ENCODE measurements around the gene PNPLA2. TPM values are rescaled to one million over a fixed set of nuclear protein-coding genes. Genes with fewer than 3 reads are reported as not detected.

Gene PNPLA2
- total RNA-seq, 1 experiment from 2014 or later = 93.6 TPM

- no peak for DNase-seq
- ChIA-PET POLR2A (no interaction called here), CTCF (no interaction called here)
- no peaks in the 10 kb centered on the region for H3K9me3 ChIP-seq
- no TSS peak for BruUV-seq (replicated peaks)
- Mint-ChIP-seq H3K27ac (ENCODE audit: unreplicated experiment) (no peak overlapping the region), H3K27me3 (ENCODE audit: insufficient read depth, unreplicated experiment) (no peaks in the 10 kb centered on the region), H3K9me3 (ENCODE audit: unreplicated experiment) (no peaks in the 10 kb centered on the region), H3K36me3 (ENCODE audit: insufficient read depth, unreplicated experiment) (peaks cover 64% of the 10 kb centered on the region), H3K4me3 (ENCODE audit: unreplicated experiment) (no peak overlapping the region), H3K4me1 (ENCODE audit: low read depth, unreplicated experiment) (no peaks in the 10 kb centered on the region)
- no peaks in the 10 kb centered on the region; the same call in 1 of the 2 replicates for H3K36me3 ChIP-seq (ENCODE audit: control insufficient read depth, insufficient read depth, low read length)
- H3K4me3 ChIP-seq (ENCODE audit: low read depth, low read length) = no peak overlapping the region
- no peaks in the 10 kb centered on the region for H3K27me3 ChIP-seq (replicated peaks; ENCODE audit: control insufficient read depth, insufficient read depth, low read length)
- H3K4me1 ChIP-seq = no peaks in the 10 kb centered on the region
- intact Hi-C loops (cut with micrococcal nuclease; ENCODE audit: unreplicated experiment) = no loop called here
- TF ChIP-seq, protein P1, sequence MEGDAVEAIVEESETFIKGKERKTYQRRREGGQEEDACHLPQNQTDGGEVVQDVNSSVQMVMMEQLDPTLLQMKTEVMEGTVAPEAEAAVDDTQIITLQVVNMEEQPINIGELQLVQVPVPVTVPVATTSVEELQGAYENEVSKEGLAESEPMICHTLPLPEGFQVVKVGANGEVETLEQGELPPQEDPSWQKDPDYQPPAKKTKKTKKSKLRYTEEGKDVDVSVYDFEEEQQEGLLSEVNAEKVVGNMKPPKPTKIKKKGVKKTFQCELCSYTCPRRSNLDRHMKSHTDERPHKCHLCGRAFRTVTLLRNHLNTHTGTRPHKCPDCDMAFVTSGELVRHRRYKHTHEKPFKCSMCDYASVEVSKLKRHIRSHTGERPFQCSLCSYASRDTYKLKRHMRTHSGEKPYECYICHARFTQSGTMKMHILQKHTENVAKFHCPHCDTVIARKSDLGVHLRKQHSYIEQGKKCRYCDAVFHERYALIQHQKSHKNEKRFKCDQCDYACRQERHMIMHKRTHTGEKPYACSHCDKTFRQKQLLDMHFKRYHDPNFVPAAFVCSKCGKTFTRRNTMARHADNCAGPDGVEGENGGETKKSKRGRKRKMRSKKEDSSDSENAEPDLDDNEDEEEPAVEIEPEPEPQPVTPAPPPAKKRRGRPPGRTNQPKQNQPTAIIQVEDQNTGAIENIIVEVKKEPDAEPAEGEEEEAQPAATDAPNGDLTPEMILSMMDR (IDR thresholded peaks at IDR 0.05; ENCODE audit: insufficient read depth in 1 of 2, low read depth in 1 of 2, low read length in 1 of 2, severe bottlenecking in 1 of 2, unreplicated experiment in 1 of 2) = no peak
Measured at GRCh38 chr11:858762-859339, 40.1 kb downstream of the PNPLA2 start.

DNA sequence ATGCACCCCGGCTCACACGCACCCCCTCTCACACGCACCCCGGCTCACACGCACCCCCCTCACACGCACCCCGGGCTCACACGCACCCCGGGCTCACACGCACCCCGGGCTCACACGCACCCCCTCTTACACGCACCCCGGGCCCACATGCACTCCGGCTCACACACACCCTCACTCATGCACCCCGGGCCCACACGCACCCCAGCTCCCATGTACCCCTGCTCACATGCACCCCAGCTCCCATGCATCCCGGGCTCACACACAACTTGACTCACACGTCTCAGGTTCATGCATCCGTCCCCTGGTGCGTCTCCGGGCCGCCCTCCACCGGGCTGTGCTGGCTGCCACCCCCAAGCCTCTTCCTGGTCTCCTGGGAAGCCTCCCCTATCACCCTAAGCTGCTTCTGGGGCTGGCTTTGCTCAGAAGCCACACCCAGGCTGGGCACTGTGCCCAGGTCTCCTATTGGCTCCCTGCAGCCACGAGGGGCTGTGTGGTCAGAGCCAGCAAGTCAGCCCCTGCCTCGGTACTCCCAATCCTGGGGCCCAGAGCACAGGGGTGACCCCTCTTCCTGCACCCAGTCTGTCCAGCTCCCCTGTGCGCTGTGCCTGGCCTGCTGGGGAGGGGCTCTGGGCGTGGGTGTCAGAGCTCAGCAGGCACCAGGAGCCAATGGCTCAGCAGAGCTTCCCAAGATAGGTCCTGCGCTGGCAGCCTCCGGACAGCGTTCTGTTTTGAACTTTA is 40.8 kb downstream of the PNPLA2 start:
- H3K4me3 Mint-ChIP-seq (ENCODE audit: unreplicated experiment) = no peak overlapping the region
- DNase-seq = no peak
- H3K9me3 Mint-ChIP-seq (ENCODE audit: unreplicated experiment) = no peaks in the 10 kb centered on the region
- no peaks in the 10 kb centered on the region; the same call in 1 of the 2 replicates for H3K36me3 ChIP-seq (ENCODE audit: control insufficient read depth, insufficient read depth, low read length)
- TF ChIP-seq, protein P1 (IDR thresholded peaks at IDR 0.05; ENCODE audit: insufficient read depth in 1 of 2, low read depth in 1 of 2, low read length in 1 of 2, severe bottlenecking in 1 of 2, unreplicated experiment in 1 of 2) = no peak
- peaks cover 65% of the 10 kb centered on the region for H3K36me3 Mint-ChIP-seq (ENCODE audit: insufficient read depth, unreplicated experiment)
- H3K27ac Mint-ChIP-seq (ENCODE audit: unreplicated experiment) = no peak overlapping the region
- H3K4me3 ChIP-seq (ENCODE audit: low read depth, low read length) = no peak overlapping the region
- intact Hi-C loops (cut with micrococcal nuclease; ENCODE audit: unreplicated experiment) = no loop called here
- no peaks in the 10 kb centered on the region for H3K27me3 ChIP-seq (replicated peaks; ENCODE audit: control insufficient read depth, insufficient read depth, low read length)
- BruUV-seq (replicated peaks) = no TSS peak
- H3K9me3 ChIP-seq = no peaks in the 10 kb centered on the region
- no peaks in the 10 kb centered on the region for H3K4me1 Mint-ChIP-seq (ENCODE audit: low read depth, unreplicated experiment)
- H3K27me3 Mint-ChIP-seq (ENCODE audit: insufficient read depth, unreplicated experiment) = no peaks in the 10 kb centered on the region
- ChIA-PET POLR2A (no interaction called here), CTCF (no interaction called here)
- no peaks in the 10 kb centered on the region for H3K4me1 ChIP-seq

- no TSS peak for BruUV-seq (replicated peaks)
- Mint-ChIP-seq H3K9me3 (ENCODE audit: unreplicated experiment) (no peaks in the 10 kb centered on the region), H3K4me3 (ENCODE audit: unreplicated experiment) (no peak overlapping the region), H3K27me3 (ENCODE audit: insufficient read depth, unreplicated experiment) (no peaks in the 10 kb centered on the region), H3K27ac (ENCODE audit: unreplicated experiment) (peak overlapping the region; percentile 22), H3K36me3 (ENCODE audit: insufficient read depth, unreplicated experiment) (peaks cover 74% of the 10 kb centered on the region), H3K4me1 (ENCODE audit: low read depth, unreplicated experiment) (no peaks in the 10 kb centered on the region)
- POLR2A ChIA-PET = no interaction called here
- Histone ChIP-seq H3K4me1 (no peaks in the 10 kb centered on the region), H3K36me3 (ENCODE audit: control insufficient read depth, insufficient read depth, low read length) (no peaks in the 10 kb centered on the region; the same call in 1 of the 2 replicates), H3K4me3 (ENCODE audit: low read depth, low read length) (no peak overlapping the region), H3K9me3 (no peaks in the 10 kb centered on the region), H3K27me3 (replicated peaks; ENCODE audit: control insufficient read depth, insufficient read depth, low read length) (no peaks in the 10 kb centered on the region)
- DNase-seq = no peak
- CTCF ChIA-PET = no interaction called here
- TF ChIP-seq, protein P1 (IDR thresholded peaks at IDR 0.05; ENCODE audit: insufficient read depth in 1 of 2, low read depth in 1 of 2, low read length in 1 of 2, severe bottlenecking in 1 of 2, unreplicated experiment in 1 of 2) = no peak
- intact Hi-C loops (cut with micrococcal nuclease; ENCODE audit: unreplicated experiment) = no loop called here
Measured at GRCh38 chr11:860234-861104, 41.8 kb downstream of the PNPLA2 start.
